Thymus (tissue), 11 donors: ENCODE data around the gene NMD3. TPM values are rescaled to one million over a fixed set of nuclear protein-coding genes. Genes with fewer than 3 reads are reported as not detected.

Source experiments
- DNase-seq, 9 donors: peaks; one replicate each; pipeline ENCODE4 v3.0.0-alpha.2; 2013; ENCODE audit warnings: low spot score in 9 of 9, low read depth in 6 of 9, missing footprints in 1 of 9
- H3K27ac ChIP-seq, 2 donors: one replicate each; pipeline ENCODE4 v1.5.1; 2013; ENCODE audit warnings: control low read depth in 1 of 2, low read depth in 1 of 2, low read length in 1 of 2, mild to moderate bottlenecking in 1 of 2, moderate library complexity in 1 of 2
- H3K27me3 ChIP-seq, 2 donors: one replicate each; pipeline ENCODE4 v1.5.1; 2013; ENCODE audit warnings: low read length in 1 of 2; ENCODE audit not compliant: control insufficient read depth in 2 of 2, insufficient read depth in 1 of 2
- H3K36me3 ChIP-seq, 2 donors: one replicate each; pipeline ENCODE4 v1.5.1; 2013; ENCODE audit warnings: low read length in 1 of 2, mild to moderate bottlenecking in 1 of 2, moderate library complexity in 1 of 2; ENCODE audit not compliant: control insufficient read depth in 2 of 2, insufficient read depth in 2 of 2
- H3K4me1 ChIP-seq, 2 donors: one replicate each; pipeline ENCODE4 v1.5.1; 2013; ENCODE audit warnings: low read length in 2 of 2; ENCODE audit not compliant: control insufficient read depth in 2 of 2, insufficient read depth in 2 of 2
- H3K4me3 ChIP-seq, 2 donors: one replicate each; pipeline ENCODE4 v1.5.1; 2013; ENCODE audit warnings: low read length in 2 of 2, control low read depth in 1 of 2, mild to moderate bottlenecking in 1 of 2
- H3K9me3 ChIP-seq, 2 donors: one replicate each; pipeline ENCODE4 v1.5.1; 2013; ENCODE audit warnings: low read length in 1 of 2, mild to moderate bottlenecking in 1 of 2; ENCODE audit not compliant: control insufficient read depth in 2 of 2, insufficient read depth in 1 of 2
- WGBS: extraction: QIAGEN DNeasy Blood & Tissue Kit; methylation state at CpG from one replicate; pipeline ENCODE4 v1.1.7; 2013; 5-methylcytosine and 5-hydroxymethylcytosine counted together
- polyA plus RNA-seq: library from polyadenylated mRNA; stranded (reverse); fragments of 200-250 nt; gene quantifications from one replicate; pipeline ENCODE4 v1.2.3, GENCODE V29; 2013
- total RNA-seq: library from RNA; stranded (reverse); fragments of 120-200 nt; gene quantifications from one replicate; pipeline ENCODE4 v1.2.4, GENCODE V29; 2013
- donor health status: healthy.

NMD3 gene
- total and polyA plus RNA-seq, 2 donors = 31.0 to 35.1 TPM

- Histone ChIP-seq H3K27ac (no peak overlapping the region), H3K4me1 (no peaks in the 10 kb centered on the region), H3K36me3 (peaks cover 5 to 49% of the 10 kb centered on the region in 2 donors), H3K4me3 (no peak overlapping the region), H3K9me3 (no peaks in the 10 kb centered on the region), H3K27me3 (no peaks in the 10 kb centered on the region)
- DNase-seq = no peak
Observed at GRCh38 chr3:161247049-161247448, 25.9 kb downstream of the NMD3 start.

- H3K36me3 ChIP-seq = peaks cover 9 to 52% of the 10 kb centered on the region in 2 donors
- no peak overlapping the region for H3K27ac ChIP-seq
- no peaks in the 10 kb centered on the region for H3K9me3 ChIP-seq
- WGBS = 97% methylated on average over 1 of the region's 1 CpG
- no peak for DNase-seq
- no peak overlapping the region for H3K4me3 ChIP-seq
- H3K27me3 ChIP-seq = no peaks in the 10 kb centered on the region
- H3K4me1 ChIP-seq = no peaks in the 10 kb centered on the region
Observed at GRCh38 chr3:161250116-161250515, 29.0 kb downstream of the NMD3 start.

- 94% methylated on average over 2 of the region's 2 CpGs for WGBS
- H3K36me3 ChIP-seq = peaks cover 9 to 54% of the 10 kb centered on the region in 2 donors
- H3K27ac ChIP-seq = no peak overlapping the region
- H3K4me1 ChIP-seq = no peaks in the 10 kb centered on the region
- no peak overlapping the region for H3K4me3 ChIP-seq
- no peaks in the 10 kb centered on the region for H3K27me3 ChIP-seq
- H3K9me3 ChIP-seq = no peaks in the 10 kb centered on the region
- no peak for DNase-seq
Observed at GRCh38 chr3:161251716-161252115, 30.6 kb downstream of the NMD3 start.

- no peak for DNase-seq
- 98% methylated on average over 5 of the region's 5 CpGs for WGBS
- Histone ChIP-seq H3K4me1 (no peaks in the 10 kb centered on the region), H3K27ac (no peak overlapping the region), H3K4me3 (no peak overlapping the region), H3K27me3 (no peaks in the 10 kb centered on the region), H3K9me3 (no peaks in the 10 kb centered on the region), H3K36me3 (peaks cover 9 to 52% of the 10 kb centered on the region in 2 donors)
Observed at GRCh38 chr3:161252143-161252542, 31.0 kb downstream of the NMD3 start.

- Histone ChIP-seq H3K27me3 (no peaks in the 10 kb centered on the region), H3K4me1 (no peaks in the 10 kb centered on the region), H3K4me3 (no peak overlapping the region), H3K27ac (no peak overlapping the region), H3K9me3 (no peaks in the 10 kb centered on the region), H3K36me3 (peaks cover 4 to 43% of the 10 kb centered on the region in 2 donors)
- DNase-seq = no peak
- WGBS = 94% methylated on average over 1 of the region's 1 CpG
Observed at GRCh38 chr3:161253711-161254110, 32.6 kb downstream of the NMD3 start.

GRCh38 chr3:161254861-161255260 is 33.8 kb downstream of the NMD3 start:
- no peaks in the 10 kb centered on the region for H3K4me1 ChIP-seq
- H3K36me3 ChIP-seq = peaks cover 4 to 36% of the 10 kb centered on the region in 2 donors
- no peaks in the 10 kb centered on the region for H3K9me3 ChIP-seq
- no peak overlapping the region for H3K27ac ChIP-seq
- no peak overlapping the region for H3K4me3 ChIP-seq
- H3K27me3 ChIP-seq = no peaks in the 10 kb centered on the region
- no peak for DNase-seq
- WGBS = 94% methylated on average over 1 of the region's 1 CpG

- no peaks in the 10 kb centered on the region for H3K4me1 ChIP-seq
Observed at GRCh38 chr3:161263057-161263456, 41.9 kb downstream of the NMD3 start.

GRCh38 chr3:161264852-161265251 is 43.7 kb downstream of the NMD3 start:
- no peak overlapping the region for H3K27ac ChIP-seq
- no peaks in the 10 kb centered on the region for H3K4me1 ChIP-seq
- 100% methylated on average over 1 of the region's 1 CpG for WGBS
- no peaks in the 10 kb centered on the region for H3K9me3 ChIP-seq
- H3K4me3 ChIP-seq = no peak overlapping the region
- no peak for DNase-seq
- no peaks in the 10 kb centered on the region for H3K36me3 ChIP-seq
- H3K27me3 ChIP-seq = no peaks in the 10 kb centered on the region

More at GRCh38 chr3:161263057-161263456, 41.9 kb downstream of the NMD3 start:
- H3K36me3 ChIP-seq = no peaks in the 10 kb centered on the region
- no peak overlapping the region for H3K4me3 ChIP-seq
- DNase-seq = peak in 1 of 9 donors; percentile 23
- no peak overlapping the region for H3K27ac ChIP-seq
- 75% methylated on average over 3 of the region's 3 CpGs for WGBS
- no peaks in the 10 kb centered on the region for H3K27me3 ChIP-seq
- no peaks in the 10 kb centered on the region for H3K9me3 ChIP-seq

- no peaks in the 10 kb centered on the region for H3K4me1 ChIP-seq
- no peak overlapping the region for H3K4me3 ChIP-seq
- H3K27ac ChIP-seq = no peak overlapping the region
- 97% methylated on average over 5 of the region's 5 CpGs for WGBS
- no peaks in the 10 kb centered on the region for H3K9me3 ChIP-seq
- DNase-seq = no peak
- no peaks in the 10 kb centered on the region for H3K27me3 ChIP-seq
- H3K36me3 ChIP-seq = no peaks in the 10 kb centered on the region
Observed at GRCh38 chr3:161265916-161266571, 44.9 kb downstream of the NMD3 start.
